ENCODE data around the gene TAS2R1. TPM values are rescaled to one million over a fixed set of nuclear protein-coding genes. Genes with fewer than 3 reads are reported as not detected.

Gene TAS2R1, protein sequence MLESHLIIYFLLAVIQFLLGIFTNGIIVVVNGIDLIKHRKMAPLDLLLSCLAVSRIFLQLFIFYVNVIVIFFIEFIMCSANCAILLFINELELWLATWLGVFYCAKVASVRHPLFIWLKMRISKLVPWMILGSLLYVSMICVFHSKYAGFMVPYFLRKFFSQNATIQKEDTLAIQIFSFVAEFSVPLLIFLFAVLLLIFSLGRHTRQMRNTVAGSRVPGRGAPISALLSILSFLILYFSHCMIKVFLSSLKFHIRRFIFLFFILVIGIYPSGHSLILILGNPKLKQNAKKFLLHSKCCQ
- total RNA-seq = not detected in 2 replicates

DNA sequence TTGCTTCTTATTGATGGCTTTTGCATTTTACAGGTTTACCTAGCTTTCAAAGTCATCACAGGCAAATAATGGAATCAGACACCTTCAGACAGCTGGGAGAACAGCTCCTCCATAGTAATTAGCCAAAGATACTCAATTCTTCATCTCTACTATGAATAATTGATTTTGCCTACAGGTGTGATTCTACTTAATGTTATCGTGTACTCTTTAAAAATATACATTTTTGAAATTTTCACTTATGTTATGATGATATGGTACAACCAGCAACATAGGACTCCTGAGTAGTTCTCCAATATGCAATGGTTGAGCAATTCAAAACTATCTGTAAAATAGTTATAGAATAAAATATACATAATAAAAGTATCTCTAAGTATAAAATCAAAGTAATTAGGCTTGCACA, at the start of gene TAS2R1:
TAS2R1 (minus strand) TSS at position 101 of the 400 bp plus-strand sequence. CDS start 319 bp downstream, outside the sequence.
- no peak for DNase-seq (ENCODE audit: low read depth, low spot score)

DNA sequence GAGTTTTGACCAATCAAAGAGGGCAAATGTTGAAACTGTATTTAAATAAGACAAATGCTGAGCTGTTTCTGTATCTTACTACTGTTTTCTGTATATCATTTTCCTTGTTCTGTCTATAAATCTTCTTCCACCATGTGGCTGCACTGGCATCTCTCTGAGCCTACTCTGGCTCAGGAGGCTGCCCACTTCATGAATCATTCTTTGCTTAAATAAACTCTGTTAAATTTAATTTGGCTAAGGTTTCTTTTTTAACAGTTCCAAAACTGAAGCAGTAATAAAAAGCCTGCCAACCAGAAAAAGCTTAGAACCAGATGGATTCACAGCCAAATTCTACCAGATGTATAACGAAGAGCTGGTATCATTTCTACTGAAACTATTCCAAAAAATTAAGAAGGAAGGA, 40.2 kb upstream of the TAS2R1 start:
- no peak for DNase-seq (ENCODE audit: low read depth, low spot score)

DNA sequence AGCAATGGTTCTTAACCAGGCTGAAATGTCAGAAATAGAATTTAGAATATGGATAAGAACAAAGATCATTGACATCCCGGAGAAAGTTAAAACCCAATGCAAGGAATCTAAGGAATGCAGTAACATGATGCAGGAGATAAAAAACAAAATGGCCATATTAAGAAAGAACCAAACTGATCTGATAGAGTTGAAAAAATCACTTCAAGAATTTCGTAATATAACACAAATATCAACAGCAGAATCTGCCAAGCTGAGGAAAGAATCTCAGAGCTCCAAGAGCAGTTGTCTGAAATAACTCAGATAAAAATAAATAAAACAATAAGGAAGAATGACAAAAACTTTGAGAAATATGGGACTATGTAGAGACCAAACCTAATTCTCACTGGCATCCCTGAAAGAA, 37.8 kb upstream of the TAS2R1 start:
- DNase-seq (ENCODE audit: low read depth, low spot score) = no peak

DNA sequence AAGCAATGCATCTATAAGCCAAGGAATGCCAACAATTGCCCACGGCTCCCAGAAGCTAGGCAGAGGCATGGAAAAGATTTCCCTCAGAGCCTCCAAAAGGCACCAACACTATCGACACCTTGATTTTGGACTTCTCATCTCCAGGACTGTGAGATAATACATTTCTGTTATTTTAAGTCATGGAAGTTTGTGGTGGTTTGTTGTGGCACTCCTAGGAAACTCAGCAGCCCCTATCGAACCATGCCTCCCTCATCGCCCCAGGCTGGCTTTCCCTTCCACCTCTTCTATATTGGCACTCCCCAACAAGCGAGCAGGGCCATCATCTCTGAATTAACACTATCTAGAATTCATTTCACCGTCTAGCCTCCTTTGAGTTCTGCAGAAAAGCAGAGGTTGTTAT, 33.7 kb upstream of the TAS2R1 start:
- DNase-seq (ENCODE audit: low read depth, low spot score) = no peak

DNA sequence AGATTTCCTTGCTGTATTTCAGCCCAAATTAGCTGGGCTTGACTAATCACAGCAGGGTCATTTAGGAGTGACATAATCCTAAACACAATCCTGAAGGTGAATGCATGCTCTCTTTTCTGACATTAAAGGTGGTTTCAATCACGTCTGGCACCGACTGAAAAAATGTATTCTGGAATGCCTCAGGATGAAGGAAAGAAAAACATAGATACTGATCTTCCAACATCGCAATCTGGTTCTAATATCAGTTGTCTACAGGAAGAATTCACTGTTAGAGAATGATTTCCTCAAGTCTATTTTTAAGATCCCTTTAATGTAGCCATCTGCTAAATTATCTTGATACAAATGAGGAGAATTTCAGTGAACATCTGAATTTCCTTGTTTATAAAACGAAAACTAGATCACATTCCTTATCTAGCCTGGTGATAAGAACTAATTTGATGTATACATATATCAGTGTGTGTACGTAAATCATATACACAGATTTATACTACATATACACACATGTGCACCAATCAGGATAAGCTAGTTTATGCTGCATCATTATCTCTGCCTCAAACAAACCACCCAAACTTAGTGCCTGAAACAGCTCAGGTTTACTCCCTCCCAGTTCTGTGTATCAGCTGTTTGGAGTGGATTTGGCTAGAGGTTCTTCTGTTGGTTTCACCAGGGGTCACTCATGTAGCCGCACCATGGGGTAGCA, 31.3 kb upstream of the TAS2R1 start:
- DNase-seq (ENCODE audit: low read depth, low spot score) = no peak

DNA sequence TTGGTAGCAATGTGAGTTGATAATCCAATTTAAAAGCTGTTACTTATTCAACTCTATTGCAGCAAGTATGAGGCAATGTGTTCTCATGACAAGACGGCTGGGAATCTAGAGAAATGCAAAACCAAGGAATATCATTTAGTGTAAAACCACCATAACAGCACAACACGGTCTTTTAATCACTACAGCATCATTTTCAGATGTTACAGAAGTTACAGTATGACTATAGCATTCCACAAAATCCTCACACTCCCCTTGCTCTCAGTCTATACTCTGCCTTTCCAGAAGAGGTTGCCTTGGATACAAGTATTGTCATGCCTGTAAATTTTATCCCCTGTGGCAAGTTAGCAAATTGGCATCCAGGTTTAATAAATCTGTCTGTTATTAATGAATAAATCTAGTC, 28.6 kb upstream of the TAS2R1 start:
- no peak for DNase-seq (ENCODE audit: low read depth, low spot score)

DNA sequence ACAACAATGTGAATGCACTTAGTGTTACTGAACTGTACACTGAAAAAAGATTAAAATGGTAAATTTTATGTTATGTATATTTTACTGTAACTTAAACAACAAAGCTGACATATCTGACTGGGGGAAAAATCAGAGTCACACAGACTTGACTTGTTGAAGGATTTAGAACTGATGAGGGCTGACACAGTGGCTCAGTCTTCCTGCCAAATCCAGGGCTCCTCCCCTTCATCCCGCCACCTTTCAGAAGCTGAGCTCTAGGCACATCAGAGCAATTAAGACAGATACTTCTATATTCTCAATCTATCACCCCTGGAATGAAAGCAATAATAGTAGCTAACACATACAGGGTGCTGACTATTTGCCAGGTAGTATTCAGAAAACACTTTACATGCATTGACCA, 27.7 kb upstream of the TAS2R1 start:
- no peak for DNase-seq (ENCODE audit: low read depth, low spot score)

DNA sequence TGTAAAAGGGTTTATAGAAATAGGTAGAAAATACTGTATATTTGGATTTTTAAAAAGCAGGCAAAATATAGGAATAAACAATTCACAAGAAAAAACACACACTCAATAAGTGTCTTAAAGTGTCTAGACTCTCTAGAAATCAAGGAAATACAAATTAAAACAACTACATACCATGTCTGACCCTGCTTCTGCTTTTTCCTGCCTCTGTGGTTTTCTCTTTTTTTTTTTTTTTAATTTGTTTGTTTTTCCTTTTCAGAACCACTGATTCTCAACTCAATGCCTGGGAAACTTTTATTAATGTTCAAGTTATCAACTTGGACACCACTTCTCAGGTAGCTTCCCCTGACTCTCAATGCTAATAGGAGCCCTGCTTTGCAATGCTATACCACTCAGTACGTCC, 25.5 kb upstream of the TAS2R1 start:
- DNase-seq (ENCODE audit: low read depth, low spot score) = no peak

DNA sequence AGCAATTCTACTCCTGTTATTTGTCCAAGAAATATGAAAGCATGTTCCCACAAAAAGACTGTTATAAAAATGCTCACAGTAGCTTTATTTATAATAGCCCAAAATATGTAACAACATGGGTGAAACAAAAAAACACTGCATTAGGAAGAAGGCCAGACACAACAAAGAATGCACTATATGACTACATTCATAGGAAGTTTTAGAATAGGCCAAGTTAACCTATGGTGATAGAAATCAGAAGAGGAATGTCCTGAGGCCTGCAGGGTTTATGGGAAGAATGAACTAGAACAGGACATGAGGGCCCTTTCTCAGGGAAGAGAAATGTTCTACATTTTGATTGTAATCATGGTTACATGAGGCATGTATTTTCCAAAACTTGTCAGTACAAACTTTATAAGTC, 24.7 kb upstream of the TAS2R1 start:
- no peak for DNase-seq (ENCODE audit: low read depth, low spot score)

DNA sequence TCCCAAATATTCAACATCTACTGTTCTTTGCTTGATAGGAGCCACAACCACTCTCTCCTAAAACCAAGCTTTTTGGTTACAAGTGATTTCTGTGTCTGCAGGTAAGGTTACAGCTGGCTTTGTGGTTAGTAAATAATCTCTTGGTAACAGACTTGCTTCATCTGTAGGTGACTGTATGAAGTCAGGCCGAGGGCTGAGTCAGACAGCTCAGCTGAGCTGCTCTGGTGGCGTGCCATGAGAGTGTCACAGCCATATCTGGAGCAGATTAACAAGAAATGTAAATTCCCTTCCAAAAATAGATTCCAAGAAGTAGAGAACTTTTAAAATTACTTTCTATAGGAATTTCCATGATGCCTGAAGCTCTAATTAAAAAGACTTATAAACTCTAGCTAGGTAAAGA, 23.7 kb upstream of the TAS2R1 start:
- DNase-seq (ENCODE audit: low read depth, low spot score) = no peak

DNA sequence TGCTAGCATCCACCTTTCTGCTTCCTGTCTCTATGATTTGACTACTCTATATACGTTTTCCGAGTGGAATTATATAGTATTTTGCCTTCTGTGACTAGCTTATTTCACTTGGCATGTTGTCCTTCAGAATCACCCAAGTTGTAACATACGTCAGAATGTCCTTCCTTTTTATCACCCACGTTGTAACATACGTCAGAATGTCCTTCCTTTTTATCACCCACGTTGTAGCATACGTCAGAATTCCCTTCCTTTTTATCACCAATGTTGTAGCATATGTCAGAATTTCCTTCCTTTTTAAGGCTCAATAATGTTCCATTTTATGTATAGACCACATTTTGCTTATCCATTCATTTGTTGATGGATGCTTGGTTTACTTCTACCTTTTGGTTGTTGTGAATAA, 22.9 kb upstream of the TAS2R1 start:
- DNase-seq (ENCODE audit: low read depth, low spot score) = no peak

DNA sequence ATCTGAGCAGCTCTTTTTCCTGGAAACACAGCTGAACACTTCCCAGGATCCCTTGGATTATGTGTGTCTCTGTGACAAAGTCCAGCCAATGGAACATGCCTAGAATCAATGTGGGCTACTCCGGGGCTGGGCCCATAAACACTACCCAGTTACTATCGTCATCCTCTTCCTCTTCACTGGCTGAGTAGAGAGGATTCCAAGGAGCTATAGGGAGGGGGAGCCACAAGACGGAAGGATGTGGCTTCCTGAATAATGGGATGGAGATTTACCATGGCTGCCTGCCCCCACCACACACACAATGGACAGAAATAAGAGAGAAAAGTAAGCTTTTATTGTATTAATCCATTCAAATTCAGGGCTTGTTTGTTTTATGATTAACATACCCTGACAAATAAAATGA, 22.1 kb upstream of the TAS2R1 start:
- no peak for DNase-seq (ENCODE audit: low read depth, low spot score)

DNA sequence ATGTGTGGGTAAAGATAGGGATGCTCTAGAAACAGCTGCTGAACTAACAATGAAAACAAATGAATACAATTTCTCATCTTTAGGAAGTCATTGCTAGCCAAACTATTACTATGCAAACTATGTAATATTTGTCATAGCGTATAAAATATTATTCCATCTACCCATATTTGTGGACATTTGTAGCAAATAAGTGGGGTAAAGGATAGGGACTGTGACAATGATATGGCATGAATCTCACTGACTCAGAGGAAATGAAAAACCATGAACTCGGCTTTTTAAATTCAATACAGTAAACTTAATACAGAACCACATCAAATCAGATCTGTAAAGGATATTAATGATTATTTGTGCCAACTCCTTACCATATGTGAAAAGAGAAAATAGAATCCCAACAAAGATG, 16.7 kb upstream of the TAS2R1 start:
- DNase-seq (ENCODE audit: low read depth, low spot score) = no peak

DNA sequence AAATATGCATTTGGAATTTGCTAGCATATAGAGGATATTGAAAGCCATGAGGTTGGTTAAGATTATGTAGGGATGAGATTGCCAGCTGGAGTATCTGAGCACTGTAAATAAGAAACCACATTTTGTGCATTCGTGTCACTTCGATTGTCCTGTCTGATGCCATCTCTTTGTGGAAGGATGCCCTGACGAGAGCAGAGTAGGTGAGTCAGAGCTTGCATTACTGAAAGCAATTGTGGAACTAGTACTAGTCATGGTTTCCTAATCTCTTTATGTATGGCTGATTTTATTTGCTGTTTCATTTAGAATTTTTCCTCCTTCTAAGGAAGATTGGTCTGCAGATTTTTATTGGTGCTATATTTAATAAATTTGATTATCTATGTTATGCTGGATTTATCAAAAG, 14.5 kb upstream of the TAS2R1 start:
- no peak for DNase-seq (ENCODE audit: low read depth, low spot score)

DNA sequence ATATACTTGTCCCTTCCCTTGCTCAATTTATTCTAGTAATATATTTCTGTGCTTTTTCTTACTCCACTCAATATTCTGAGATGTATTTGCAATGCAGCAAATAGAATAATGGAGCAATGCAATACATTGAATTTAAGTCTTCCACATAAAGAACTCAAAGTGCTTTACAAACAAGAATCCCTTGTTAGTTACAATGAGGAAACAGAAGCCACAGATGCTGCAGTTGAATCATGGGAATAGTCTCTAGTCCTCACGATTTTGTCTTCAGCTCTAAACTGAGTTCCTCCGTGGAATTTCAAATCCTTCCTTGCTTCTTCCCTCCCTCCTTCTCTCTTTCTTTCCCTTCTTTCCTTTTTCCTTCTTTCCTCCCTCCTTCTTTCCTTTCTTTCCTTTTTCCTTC, 12.5 kb upstream of the TAS2R1 start:
- no peak for DNase-seq (ENCODE audit: low read depth, low spot score)

DNA sequence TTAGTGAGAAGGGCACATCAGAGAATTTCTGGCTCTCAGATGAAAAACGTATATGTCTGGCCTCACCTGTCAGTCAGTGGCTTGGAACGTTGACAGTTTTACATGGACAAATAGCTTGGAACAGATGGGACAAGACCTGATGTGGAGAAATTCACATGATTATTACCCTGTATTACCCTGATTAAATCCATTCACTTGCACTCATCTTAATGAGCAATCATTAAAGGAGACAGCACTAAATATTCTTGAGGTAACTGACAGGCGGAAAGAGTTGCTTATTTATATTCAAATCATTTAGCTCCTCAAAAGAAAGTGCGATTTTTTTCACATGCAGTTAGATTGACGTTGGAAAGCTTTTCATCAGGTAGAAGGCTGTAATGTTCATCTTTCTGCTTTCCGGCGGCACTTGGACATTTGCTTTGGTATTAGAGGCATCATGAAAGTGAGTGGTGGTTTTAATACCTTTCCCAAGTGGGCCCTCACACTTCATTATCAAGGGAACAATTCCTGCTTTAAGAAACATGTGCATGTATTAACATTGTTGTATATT, 11.7 kb upstream of the TAS2R1 start:
- no peak for DNase-seq (ENCODE audit: low read depth, low spot score)

DNA sequence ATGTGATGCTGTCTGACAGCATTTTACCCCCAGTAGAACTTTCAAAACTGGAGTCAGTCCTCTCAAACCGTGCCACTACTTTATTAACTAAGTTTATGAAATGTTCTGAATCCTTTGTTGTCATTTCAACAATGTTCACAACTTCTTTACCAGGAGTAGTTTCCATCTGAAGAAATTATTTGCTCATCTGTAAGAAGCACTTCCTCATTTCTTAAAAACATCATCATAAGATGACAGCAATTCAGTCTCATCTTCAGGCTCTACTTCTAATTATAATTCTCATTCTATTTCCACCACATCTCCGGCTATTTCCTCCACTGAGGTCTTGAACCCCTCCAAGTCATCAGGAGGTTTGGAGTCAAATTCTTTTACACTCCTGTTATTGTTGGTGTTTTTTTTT, 2.3 kb upstream of the TAS2R1 start:
- no peak for DNase-seq (ENCODE audit: low read depth, low spot score)

DNA sequence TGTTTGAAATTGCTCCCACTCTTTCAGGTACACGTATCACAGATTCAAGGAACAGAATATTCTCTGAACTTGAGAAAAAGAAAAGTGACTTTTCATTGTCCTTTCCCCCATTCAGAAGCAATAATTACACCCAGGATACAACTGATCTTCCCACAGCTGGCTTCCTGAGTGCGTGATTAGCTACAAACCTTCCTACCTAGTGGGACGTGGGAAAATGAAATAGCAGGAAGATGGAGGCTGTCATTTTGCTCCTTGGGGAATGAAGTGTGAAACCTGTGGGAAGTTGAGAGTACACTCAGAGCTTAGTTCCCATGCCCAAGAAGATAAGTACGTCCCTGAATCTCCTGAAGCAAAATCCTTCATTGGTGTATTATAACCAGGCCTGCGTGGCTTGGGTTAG, 2.6 kb downstream of the TAS2R1 start:
- no peak for DNase-seq (ENCODE audit: low read depth, low spot score)

DNA sequence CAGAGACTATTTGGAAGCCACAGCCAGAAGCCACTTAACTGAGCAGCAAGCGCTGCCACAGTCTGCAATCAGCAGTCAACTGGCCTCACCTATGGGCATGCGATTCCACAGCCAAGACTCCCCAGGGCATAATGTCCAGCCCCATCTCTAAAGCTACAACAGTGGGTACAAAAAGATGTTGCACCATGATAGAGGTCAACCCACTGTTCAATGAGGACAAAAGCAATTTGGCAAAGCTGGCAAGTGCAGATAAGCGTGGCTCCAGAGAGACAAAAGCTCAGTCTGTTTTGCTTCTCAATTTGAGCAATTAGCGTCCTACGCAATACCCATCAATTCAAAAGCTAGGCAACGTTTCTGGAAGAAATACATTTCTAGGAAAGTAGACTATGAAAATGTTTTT, 3.2 kb downstream of the TAS2R1 start:
- DNase-seq (ENCODE audit: low read depth, low spot score) = no peak

DNA sequence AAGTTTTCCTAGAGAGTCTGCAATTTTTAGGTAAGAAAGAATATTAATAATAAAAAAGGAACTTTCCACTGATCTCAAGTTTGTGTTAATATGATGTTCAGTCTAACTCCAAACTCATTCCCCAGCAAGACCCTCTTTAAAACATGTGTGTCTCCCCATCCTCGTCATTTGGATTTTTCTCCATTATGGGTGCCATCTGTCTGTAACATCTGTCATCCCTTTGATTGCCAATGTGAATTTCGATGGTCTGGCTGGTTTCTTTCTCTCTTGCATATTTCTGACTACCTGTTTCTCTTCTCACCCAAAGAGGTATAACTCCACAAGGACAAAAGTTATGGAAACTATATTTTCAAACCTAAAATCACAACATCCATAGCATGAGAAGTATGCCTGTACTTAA, 4.4 kb downstream of the TAS2R1 start:
- no peak for DNase-seq (ENCODE audit: low read depth, low spot score)

DNA sequence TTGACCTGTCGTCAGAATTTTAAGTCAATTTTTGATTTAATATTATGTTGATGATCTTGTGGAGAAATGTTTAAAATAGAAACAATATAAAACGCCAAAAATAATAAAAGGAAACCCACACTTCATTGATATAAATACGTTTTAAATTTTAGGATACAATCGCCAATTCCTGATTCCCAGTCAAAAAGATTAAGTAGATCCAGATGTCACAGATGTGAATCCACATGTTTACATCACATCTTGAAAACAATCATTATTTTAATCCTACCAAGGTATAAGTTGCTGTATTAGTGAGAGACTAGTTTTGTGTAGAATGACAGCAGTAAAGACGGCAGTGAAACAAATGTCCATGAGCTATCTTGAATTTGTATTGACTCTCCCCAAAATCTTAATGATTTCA, 4.9 kb downstream of the TAS2R1 start:
- DNase-seq (ENCODE audit: low read depth, low spot score) = no peak

DNA sequence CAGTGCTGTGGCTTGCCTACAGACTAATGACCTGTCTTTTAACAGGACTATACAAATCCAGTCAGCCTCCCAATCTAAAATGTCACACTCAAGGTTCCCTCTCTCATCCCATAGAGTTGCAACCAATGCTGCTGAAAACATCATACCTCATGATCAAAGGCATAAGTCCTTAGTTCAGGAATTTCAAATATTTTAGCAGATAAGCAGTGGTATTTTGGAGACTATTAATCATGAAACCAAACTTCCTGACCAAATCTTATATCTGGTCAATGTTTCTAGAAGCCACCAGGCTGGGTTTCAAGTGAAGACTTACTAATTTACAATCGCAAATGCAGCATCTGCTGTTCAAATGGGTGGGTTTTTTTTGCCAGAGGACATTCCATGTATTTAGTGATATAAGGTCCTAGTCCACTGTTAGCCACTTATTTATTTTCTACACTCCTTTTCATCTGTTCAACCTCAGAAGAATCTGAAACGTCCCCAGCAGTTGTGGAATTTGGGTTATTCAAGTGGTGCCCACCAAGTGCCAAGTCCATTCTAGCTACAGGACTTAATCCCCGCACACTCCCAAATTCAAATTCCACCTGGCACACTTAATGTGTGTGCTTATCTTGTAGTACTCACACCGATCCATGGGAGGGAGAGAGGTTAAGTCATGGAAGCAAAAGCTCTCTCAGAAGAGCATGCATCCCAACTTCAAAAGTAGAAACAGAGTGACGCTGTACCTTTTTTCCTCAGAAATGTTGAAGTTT, 5.8 kb downstream of the TAS2R1 start:
- no peak for DNase-seq (ENCODE audit: low read depth, low spot score)

Data from pulmonary artery endothelial cell (primary cell).